Kidney (tissue), 14 donors: ENCODE results near the gene STK38. TPM values are rescaled to one million over a fixed set of nuclear protein-coding genes. Genes with fewer than 3 reads are reported as not detected.

Source experiments
- DNase-seq, 5 donors: peaks; one replicate each; pipeline ENCODE4 v3.0.0-alpha.2; 2013 to 2020
- FAIRE-seq: peaks from 2 replicates; lab custom pipeline; 2012; peaks lifted over from hg19 to GRCh38; lab: Jason Lieb, UNC
- H3K27ac ChIP-seq, 2 donors: one replicate each; pipeline ENCODE4 v1.7.0; 2013; ENCODE audit warnings: low read depth in 2 of 2, low read length in 2 of 2, inconsistent platforms in 1 of 2
- H3K27me3 ChIP-seq: one replicate; pipeline ENCODE4 v1.7.1; 2013; ENCODE audit warnings: low read length, inconsistent platforms; ENCODE audit not compliant: control insufficient read depth, insufficient read depth
- H3K36me3 ChIP-seq, 3 donors: one replicate each; pipeline versions ENCODE4 v1.7.0 to v1.7.1; 2013; ENCODE audit warnings: low read length in 3 of 3, control low read depth in 1 of 3, inconsistent platforms in 1 of 3; ENCODE audit not compliant: insufficient read depth in 3 of 3, control insufficient read depth in 2 of 3
- H3K4me1 ChIP-seq, 3 donors: one replicate each; pipeline versions ENCODE4 v1.7.0 to v1.7.1; 2013; ENCODE audit warnings: low read length in 3 of 3, inconsistent platforms in 1 of 3, low read depth in 1 of 3; ENCODE audit not compliant: control insufficient read depth in 2 of 3, insufficient read depth in 2 of 3
- H3K4me3 ChIP-seq, 3 donors: one replicate each; pipeline versions ENCODE4 v1.7.0 to v1.8.1; 2013; ENCODE audit warnings: low read length in 3 of 3, control low read depth in 1 of 3, inconsistent platforms in 1 of 3
- H3K9ac ChIP-seq, 3 donors: one replicate each; pipeline versions ENCODE4 v1.7.0 to v1.7.1; 2013; ENCODE audit warnings: low read length in 3 of 3, control low read depth in 1 of 3, inconsistent platforms in 1 of 3
- H3K9me3 ChIP-seq, 3 donors: one replicate each; pipeline versions ENCODE4 v1.7.0 to v1.7.1; 2013; ENCODE audit warnings: low read length in 3 of 3, control low read depth in 1 of 3, inconsistent platforms in 1 of 3; ENCODE audit not compliant: control insufficient read depth in 2 of 3, insufficient read depth in 1 of 3
- intact Hi-C: fragments of 100-400 bp; cut with DNase I; formaldehyde crosslinking; loops from one replicate; pipeline ENCODE4 v1.11.1; 2022
- polyA plus RNA-seq: library from polyadenylated mRNA; stranded (reverse); fragments of 350-450 nt; fragmentation: Illumina TruSeq; extraction: RNeasy Lipid Tissue Mini Kit (QIAGEN cat#74804); gene quantifications from one replicate; pipeline ENCODE4 v1.2.3, GENCODE V29; 2014; ENCODE audit warnings: low read depth, low replicate concordance; ENCODE audit not compliant: insufficient read depth
- total RNA-seq: library from RNA; stranded (reverse); fragmentation: NEBNext Ultra II Directional; extraction: Animal tissue kit (Norgen Biotek cat#: 25700); gene quantifications from one replicate; pipeline ENCODE4 v1.2.1, GENCODE V29; 2021
- TF ChIP-seq, protein P1 (sequence below): IDR thresholded peaks from 3 replicates; pipeline ENCODE4 v1.5.1; 2012; ENCODE audit warnings: mild to moderate bottlenecking, moderate library complexity, borderline replicate concordance; ENCODE audit not compliant: insufficient read depth; ENCODE audit errors: extremely low read depth
- donor health status: control.
- donor health status: control.
- donor health status: control.
- donor health status: control.
- donor health status: control.
- donor health status: DM: yes; HTN: yes; CAD: no.
- donor health status: Normal renal cell carcinoma (clear cell type).

The STK38 gene
- total and polyA plus RNA-seq, 2 donors from 2014 or later, result 21.3 to 30.4 TPM

DNA sequence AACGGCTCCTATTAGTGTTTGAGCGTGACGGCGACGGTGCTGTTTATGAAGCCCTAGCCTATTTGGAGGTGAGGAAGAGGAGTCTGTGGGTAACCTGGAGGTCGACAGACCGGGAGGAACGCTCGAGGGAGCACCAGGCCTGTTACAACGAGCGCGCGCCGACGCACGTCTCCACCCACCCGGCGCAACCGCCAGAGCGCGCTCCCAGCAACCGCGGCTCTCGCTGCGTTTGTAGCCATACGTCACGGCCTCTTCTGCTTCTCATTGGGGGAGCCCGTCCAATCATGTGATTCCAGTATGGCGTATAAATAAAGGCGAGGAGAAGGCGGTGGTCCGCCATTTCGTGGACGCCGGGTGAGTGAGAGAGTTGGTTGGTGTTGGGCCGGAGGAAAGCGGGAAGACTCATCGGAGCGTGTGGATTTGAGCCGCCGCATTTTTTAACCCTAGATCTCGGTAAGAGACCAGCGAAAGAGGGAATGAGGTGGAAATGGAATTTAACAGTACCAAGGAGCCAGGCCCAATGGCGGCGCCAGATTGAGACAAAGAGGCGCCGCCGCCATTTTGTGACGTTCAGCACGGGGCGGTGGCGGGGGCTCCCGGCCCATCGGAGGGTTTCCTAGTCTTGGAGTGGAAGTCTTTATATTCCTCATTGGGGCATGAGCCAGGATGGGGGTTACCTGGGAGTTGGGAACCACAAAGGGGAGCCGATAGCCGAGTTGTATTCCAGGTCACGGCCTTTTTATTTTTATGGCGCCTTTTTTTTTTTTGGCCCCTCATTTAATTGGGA is 46.9 kb upstream of the STK38 start, which contains the start of gene SRSF3:
Gene SRSF3, plus strand, starts transcription at position 334 of the 787 bp plus-strand sequence. CDS start 2,401 bp downstream, outside the sequence.
- intact Hi-C loops, result no loop called here
- Histone ChIP-seq H3K4me1 (peaks cover 6 to 17% (median 10%) of the 10 kb centered on the region in 3 donors), H3K27ac (peak within 1 kb of the TSS; percentile 97 to 99), H3K36me3 (peaks cover 4 to 26% (median 17%) of the 10 kb centered on the region in 3 donors), H3K27me3 (no peaks in the 10 kb centered on the region), H3K4me3 (peak within 1 kb of the TSS; percentile 88 to 99 (median 91)), H3K9me3 (no peaks in the 10 kb centered on the region), H3K9ac (peak within 1 kb of the TSS; percentile 97 to 98 (median 97))
- DNase-seq (peak; percentile 98 to 99 (median 99)), FAIRE-seq (no peak)
- TF ChIP-seq, protein P1, sequence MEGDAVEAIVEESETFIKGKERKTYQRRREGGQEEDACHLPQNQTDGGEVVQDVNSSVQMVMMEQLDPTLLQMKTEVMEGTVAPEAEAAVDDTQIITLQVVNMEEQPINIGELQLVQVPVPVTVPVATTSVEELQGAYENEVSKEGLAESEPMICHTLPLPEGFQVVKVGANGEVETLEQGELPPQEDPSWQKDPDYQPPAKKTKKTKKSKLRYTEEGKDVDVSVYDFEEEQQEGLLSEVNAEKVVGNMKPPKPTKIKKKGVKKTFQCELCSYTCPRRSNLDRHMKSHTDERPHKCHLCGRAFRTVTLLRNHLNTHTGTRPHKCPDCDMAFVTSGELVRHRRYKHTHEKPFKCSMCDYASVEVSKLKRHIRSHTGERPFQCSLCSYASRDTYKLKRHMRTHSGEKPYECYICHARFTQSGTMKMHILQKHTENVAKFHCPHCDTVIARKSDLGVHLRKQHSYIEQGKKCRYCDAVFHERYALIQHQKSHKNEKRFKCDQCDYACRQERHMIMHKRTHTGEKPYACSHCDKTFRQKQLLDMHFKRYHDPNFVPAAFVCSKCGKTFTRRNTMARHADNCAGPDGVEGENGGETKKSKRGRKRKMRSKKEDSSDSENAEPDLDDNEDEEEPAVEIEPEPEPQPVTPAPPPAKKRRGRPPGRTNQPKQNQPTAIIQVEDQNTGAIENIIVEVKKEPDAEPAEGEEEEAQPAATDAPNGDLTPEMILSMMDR, result peak; percentile 47

DNA sequence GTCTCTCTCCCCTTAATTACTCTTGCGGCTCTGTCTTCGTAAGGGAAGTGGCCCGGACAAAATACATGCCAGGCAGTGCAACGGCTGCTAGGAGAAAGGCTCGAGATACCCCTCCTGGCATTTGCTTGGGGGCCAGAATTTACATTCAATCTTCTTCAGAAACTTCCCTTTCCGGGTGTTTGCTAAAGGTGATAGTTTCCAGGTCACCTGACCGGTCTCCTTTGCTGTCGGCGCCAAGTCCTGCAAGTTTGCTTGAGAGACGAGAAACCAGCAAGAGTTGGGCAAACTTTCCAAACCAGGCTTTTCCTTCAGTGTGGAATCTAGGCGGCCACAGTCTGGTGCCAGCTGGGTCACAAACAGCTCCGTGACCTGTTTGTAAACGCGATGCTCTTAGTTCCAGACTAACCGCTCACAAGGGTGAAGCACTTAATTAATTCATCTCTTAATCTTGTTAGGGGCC is 46.3 kb upstream of the STK38 start:
- Histone ChIP-seq H3K4me3 (peak overlapping the region; percentile 82 to 99 (median 91)), H3K27me3 (no peaks in the 10 kb centered on the region), H3K36me3 (peaks cover 1 to 19% (median 12%) of the 10 kb centered on the region in 3 donors), H3K27ac (peak overlapping the region; percentile 91 to 99), H3K4me1 (peaks cover under 1 to 14% (median 5%) of the 10 kb centered on the region in 3 donors), H3K9ac (peak overlapping the region; percentile 75 to 97 (median 94)), H3K9me3 (no peaks in the 10 kb centered on the region)
- intact Hi-C loops, result no loop called here
- peak in 4 of 5 donors; percentile 73 to 88 (median 83) for DNase-seq
- TF ChIP-seq, protein P1, result no peak
- FAIRE-seq, result no peak

DNA sequence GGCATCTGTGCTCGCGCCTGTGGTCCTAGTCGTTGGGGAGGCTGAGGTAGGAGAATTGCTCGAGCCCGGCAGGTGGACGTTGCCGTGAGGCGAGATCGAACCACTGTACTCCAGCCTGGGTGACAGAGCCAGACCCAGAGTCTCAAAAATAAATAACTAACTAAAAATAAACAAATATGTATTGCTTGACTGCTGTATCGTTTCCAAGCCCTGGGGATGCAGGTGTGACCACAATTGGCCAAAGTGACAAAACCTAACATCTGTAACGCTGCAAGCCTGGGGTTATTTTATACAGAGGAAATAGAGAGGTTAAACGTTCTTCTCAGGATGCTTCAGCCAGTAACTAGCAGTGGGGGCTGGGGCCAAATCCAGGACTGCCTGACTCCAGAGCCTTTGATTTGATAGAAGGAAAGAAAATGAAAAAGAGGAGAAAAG is 45.0 kb upstream of the STK38 start:
- Histone ChIP-seq H3K27ac (no peak overlapping the region), H3K4me1 (peaks cover 0 to 4% (median under 1%) of the 10 kb centered on the region in 3 donors), H3K4me3 (no peak overlapping the region), H3K9me3 (no peaks in the 10 kb centered on the region), H3K36me3 (peaks cover 0 to 8% (median 6%) of the 10 kb centered on the region in 3 donors), H3K9ac (no peak overlapping the region), H3K27me3 (no peaks in the 10 kb centered on the region)
- TF ChIP-seq, protein P1, result no peak
- intact Hi-C loops, result no loop called here
- no peak for FAIRE-seq
- DNase-seq, result no peak
